K562 (cell line): Measurements from ENCODE around the gene LST1. TPM values are rescaled to one million over a fixed set of nuclear protein-coding genes. Genes with fewer than 3 reads are reported as not detected.
A peak's percentile ranks its signal among the peaks of the same experiment; 100 is the strongest.

Experiments used
- ARID3A ChIP-seq: IDR thresholded peaks from 2 replicates; pipeline ENCODE4 v1.6.1; 2012; ENCODE audit warnings: low read depth, low read length, improper control_type of control experiment, borderline replicate concordance
- BRF1 ChIP-seq: IDR thresholded peaks from 3 replicates; pipeline ENCODE4 v1.6.1; 2011; ENCODE audit warnings: borderline replicate concordance, mild to moderate bottlenecking; ENCODE audit not compliant: insufficient read length; ENCODE audit errors: extremely low read depth
- E2F3 ChIP-seq: fragments of 250-450 bp; sonication (Bioruptor Pico); IDR thresholded peaks from 2 replicates; pipeline ENCODE4 v1.4.0; 2020; ENCODE audit warnings: mild to moderate bottlenecking
- HDGF ChIP-seq: fragments of 450-650 bp; IDR thresholded peaks from 2 replicates; pipeline ENCODE4 v1.6.1; 2016
- POU5F1 ChIP-seq: fragments of 150-350 bp; IDR thresholded peaks from 2 replicates; pipeline ENCODE4 v1.6.1; 2014; ENCODE audit warnings: borderline replicate concordance, low read length, low read depth, mild to moderate bottlenecking; ENCODE audit not compliant: partially characterized antibody
- PYGO2 ChIP-seq: fragments of 450-650 bp; IDR thresholded peaks from 2 replicates; pipeline ENCODE4 v1.6.1; 2016; ENCODE audit warnings: mild to moderate bottlenecking, missing genetic modification characterization, moderate library complexity, missing compliant biosample characterization
- RFX1 ChIP-seq: fragments of 450-650 bp; IDR thresholded peaks from 2 replicates; pipeline ENCODE4 v1.6.1; 2016; ENCODE audit warnings: mild to moderate bottlenecking, moderate library complexity
- RNF2 ChIP-seq: sonication (generic); IDR thresholded peaks from 2 replicates; pipeline ENCODE4 v1.6.1; 2016
- ZBTB40 ChIP-seq, 2 experiments: fragments of 450-650 bp in 1 of 2; sonication (generic) in 1 of 2; formaldehyde crosslinking in 1 of 2; IDR thresholded peaks; 2 replicates each; pipeline versions ENCODE4 v1.7.1 to v1.9.0; 2016 to 2022; ENCODE audit warnings: inconsistent platforms in 1 of 2, mild to moderate bottlenecking in 1 of 2, missing genetic modification reagents in 1 of 2
- ZC3H11A ChIP-seq: IDR thresholded peaks from 2 replicates; pipeline ENCODE4 v1.6.1; 2012; ENCODE audit warnings: low read depth, low read length, improper control_type of control experiment
- ZNF133 ChIP-seq: fragments of 250-450 bp; sonication (Bioruptor Pico); IDR thresholded peaks from 2 replicates; pipeline ENCODE4 v1.4.0; 2020; ENCODE audit warnings: mild to moderate bottlenecking
- ZNF23 ChIP-seq: fragments of 250-450 bp; sonication (Bioruptor Pico); IDR thresholded peaks from 2 replicates; pipeline ENCODE4 v1.4.0; 2020; ENCODE audit warnings: mild to moderate bottlenecking
- ZNF589 ChIP-seq: fragments of 200-800 bp; sonication (Bioruptor generic); IDR thresholded peaks from 2 replicates; pipeline ENCODE4 v1.6.1; 2016; ENCODE audit warnings: low read depth, missing genetic modification characterization, missing compliant biosample characterization
- polyA plus RNA-seq, 8 experiments: library from polyadenylated mRNA; depleted of rRNA in 4 of 8; stranded (reverse) in 5 of 8; unstranded in 3 of 8; fragments of >200 nt; fragmentation: Nextera tagmentation in 2 of 8; fragmentation: Illumina TruSeq in 1 of 8; extraction: Ambion mirVana in 2 of 8; extraction: Trizol in 1 of 8; gene quantifications; 2 replicates each; pipeline versions ENCODE4 v1.2.1 to v1.2.3, GENCODE V29; 2011 to 2014; ENCODE audit warnings: inconsistent platforms in 1 of 8, missing spikeins in 1 of 8
- total RNA-seq, 7 experiments: library from RNA; depleted of rRNA in 6 of 7; stranded (reverse); fragments of >200 nt in 6 of 7; fragmentation: Illumina TruSeq in 2 of 7; extraction: Trizol in 2 of 7; gene quantifications; 2 replicates each; pipeline versions ENCODE4 v1.2.1 to v1.2.3, GENCODE V29; 2011 to 2021; ENCODE audit warnings: low replicate concordance in 1 of 7

The LST1 gene
- total and polyA plus RNA-seq, 9 of the 15 experiments (the other 6 are each of a cell fraction or from before 2014, with no cell fraction given), result 0.82 to 7.8 (median 1.7) TPM

GRCh38 chr6:31621320-31621939 lies 35.4 kb downstream of the LST1 start (continued):
- TF ChIP-seq RFX1 (no peak), RNF2 (no peak), ZBTB40 (IDR thresholded peaks at IDR 0.05) (peak; percentile 79), ZBTB40 (CRISPR knock-in tag; IDR thresholded peaks at IDR 0.05) (no peak), BRF1 (no peak), E2F3 (no peak), POU5F1 (no peak), ZC3H11A (0 out of 2 replicates have a peak, but pooled peaks have one; percentile 28), ZNF589 (CRISPR knock-in tag) (no peak), ARID3A (no peak), PYGO2 (tag) (no peak), ZNF133 (CRISPR knock-in tag) (no peak), HDGF (0 out of 2 replicates have a peak, but pooled peaks have one; percentile 85), ZNF23 (CRISPR knock-in tag) (no peak)
